Measurements from ENCODE around the gene CCDC141.

Gene CCDC141

DNA sequence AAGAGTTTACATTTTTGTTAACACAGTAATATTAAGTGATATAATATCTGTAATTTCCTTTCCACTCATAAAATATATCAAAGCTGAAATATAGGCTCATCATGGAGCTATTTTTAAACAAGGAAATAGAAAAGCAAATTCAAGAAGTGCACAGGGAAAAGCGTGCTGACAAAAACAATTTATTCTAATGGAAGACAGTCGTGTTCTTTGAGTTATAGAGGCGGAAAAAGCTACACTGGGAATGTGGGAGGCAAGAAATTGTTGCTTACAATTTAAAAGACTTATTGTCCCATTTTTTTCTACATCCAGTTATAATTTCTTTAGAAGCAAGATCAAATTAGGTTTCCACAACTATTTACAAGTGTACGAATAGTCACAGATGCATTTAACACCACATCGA, 239.5 kb downstream of the CCDC141 start:
- no peaks in the 10 kb centered on the region for H3K9me3 ChIP-seq (ENCODE audit: control insufficient read depth, low read length)
- WGBS, 2 experiments (ENCODE audit: insufficient coverage in 2 of 2), result 75 to 85% methylated on average over 1 to 3 of the region's 5 CpGs
- H3K36me3 ChIP-seq (ENCODE audit: control insufficient read depth, insufficient read depth, low read length), result no peaks in the 10 kb centered on the region
- H3K4me1 ChIP-seq (ENCODE audit: control insufficient read depth, insufficient read depth, low read length, poor library complexity, severe bottlenecking), result no peaks in the 10 kb centered on the region
- no peak overlapping the region for H3K4me3 ChIP-seq (ENCODE audit: extremely low read depth, insufficient read depth, low read length, poor library complexity, severe bottlenecking)
- H3K27ac ChIP-seq (ENCODE audit: low read depth, low read length, severe bottlenecking), result no peak overlapping the region

DNA sequence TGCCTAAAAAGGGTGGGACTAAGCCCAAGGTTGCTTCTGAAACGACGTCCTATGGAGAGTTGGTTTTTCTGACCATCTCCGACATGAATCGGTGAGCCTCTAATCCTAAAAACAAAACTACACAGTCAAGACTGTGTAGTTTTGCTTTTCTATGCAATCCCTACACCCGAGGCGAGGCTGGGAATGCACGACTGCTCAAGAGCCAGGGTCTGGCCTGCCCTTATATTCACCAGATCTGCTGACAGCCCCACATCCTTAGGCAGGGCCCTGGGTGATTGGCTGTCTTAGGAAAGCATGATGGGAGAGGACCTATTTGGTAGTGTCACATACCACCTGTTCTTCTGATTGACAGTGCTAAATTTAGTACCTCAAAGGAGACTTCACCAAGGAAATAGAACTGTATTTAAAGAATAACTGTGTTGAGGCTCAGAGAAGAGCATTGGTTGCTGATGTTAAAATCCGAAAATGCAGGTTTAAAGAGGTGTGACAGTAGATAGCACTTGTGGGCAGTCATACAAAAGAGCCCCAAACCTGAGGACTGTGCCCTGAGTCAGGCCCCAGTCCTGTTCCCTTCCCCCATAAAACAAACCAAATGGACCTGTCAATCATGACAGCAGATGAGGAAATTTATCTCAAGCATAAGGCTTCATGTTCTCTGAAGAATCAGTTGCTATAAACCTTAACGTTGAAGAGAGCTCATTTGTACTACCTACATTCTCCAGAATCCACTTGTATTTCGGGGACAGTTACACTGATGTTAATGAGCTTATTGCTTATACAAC, 242.5 kb downstream of the CCDC141 start, which contains the start of gene TTN:
TSS of gene TTN (minus strand) at position 197 of the 782 bp plus-strand sequence. CDS start 2,781 bp downstream, outside the sequence.
- WGBS, 2 experiments (ENCODE audit: insufficient coverage in 2 of 2), result 89 to 93% methylated on average over 4 of the region's 10 CpGs
- Histone ChIP-seq H3K36me3 (ENCODE audit: control insufficient read depth, insufficient read depth, low read length) (no peaks in the 10 kb centered on the region), H3K4me1 (ENCODE audit: control insufficient read depth, insufficient read depth, low read length, poor library complexity, severe bottlenecking) (no peaks in the 10 kb centered on the region), H3K4me3 (ENCODE audit: extremely low read depth, insufficient read depth, low read length, poor library complexity, severe bottlenecking) (no peak within 1 kb of the TSS), H3K27ac (ENCODE audit: low read depth, low read length, severe bottlenecking) (no peak within 1 kb of the TSS), H3K9me3 (ENCODE audit: control insufficient read depth, low read length) (no peaks in the 10 kb centered on the region)

DNA sequence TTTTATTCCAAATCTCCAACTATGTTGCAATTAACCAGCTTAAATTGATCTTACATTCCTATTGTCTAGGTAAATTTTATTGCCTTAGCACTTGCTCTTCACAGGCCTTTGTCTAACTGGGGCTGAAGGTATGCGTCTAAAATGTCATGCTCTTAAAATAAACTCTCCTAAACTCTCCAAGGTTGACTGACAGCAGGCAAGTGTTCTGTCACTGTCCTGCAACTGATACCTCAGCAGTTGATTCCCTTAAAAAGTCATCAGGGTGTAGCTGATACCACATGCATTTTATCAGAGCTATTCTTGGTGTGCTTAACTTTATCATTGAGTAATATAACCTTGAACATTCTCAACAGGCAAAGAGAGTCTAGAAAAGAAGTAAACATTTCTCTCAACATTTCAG, 243.4 kb downstream of the CCDC141 start:
- 100% methylated on average over 1 of the region's 1 CpG for WGBS, 2 experiments (ENCODE audit: insufficient coverage in 2 of 2)
- H3K36me3 ChIP-seq (ENCODE audit: control insufficient read depth, insufficient read depth, low read length), result no peaks in the 10 kb centered on the region
- H3K4me3 ChIP-seq (ENCODE audit: extremely low read depth, insufficient read depth, low read length, poor library complexity, severe bottlenecking), result no peak overlapping the region
- H3K4me1 ChIP-seq (ENCODE audit: control insufficient read depth, insufficient read depth, low read length, poor library complexity, severe bottlenecking), result no peaks in the 10 kb centered on the region
- H3K27ac ChIP-seq (ENCODE audit: low read depth, low read length, severe bottlenecking), result no peak overlapping the region
- H3K9me3 ChIP-seq (ENCODE audit: control insufficient read depth, low read length), result no peaks in the 10 kb centered on the region

DNA sequence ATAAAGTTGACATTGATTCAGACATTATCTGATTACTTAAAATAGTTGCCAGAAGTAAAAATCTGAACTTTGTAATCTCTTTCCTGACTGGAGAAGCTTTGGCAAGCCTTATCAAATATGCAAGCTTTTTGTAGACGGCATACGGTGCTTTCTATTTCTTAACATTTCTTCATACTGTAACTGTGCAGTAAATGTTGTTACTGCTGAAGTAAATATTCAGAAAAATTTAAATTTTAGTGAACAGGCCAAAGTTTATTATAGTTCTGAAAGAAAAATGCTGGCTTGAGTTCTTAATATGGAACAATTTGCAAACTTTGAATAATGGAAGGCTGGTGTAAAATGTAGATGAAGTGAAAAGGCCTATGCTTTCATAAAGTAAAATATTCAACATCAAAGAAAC, 244.5 kb downstream of the CCDC141 start:
- no CpG with 5 or more reads among the region's 2 CpGs for WGBS, 2 experiments (ENCODE audit: insufficient coverage in 2 of 2)

DNA sequence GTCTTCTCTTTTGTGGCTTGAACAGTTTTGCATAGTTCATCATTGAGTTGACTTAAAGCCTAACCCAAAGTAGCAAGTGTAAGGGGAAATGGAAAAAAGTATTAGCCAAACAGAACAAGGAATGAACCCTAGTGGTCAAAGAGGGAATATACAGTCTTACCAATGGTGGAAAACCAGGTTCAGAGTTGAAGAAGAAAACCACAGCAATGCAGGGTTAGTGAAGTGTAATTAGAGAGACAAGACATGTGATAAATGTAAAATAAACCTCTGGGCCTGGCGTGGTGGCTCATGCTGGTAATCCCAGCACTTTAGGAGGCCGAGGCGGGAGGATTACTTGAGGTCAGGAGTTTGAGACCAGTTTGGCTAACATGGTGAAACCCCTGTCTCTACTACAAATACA, 245.1 kb downstream of the CCDC141 start:
- Histone ChIP-seq H3K4me1 (ENCODE audit: control insufficient read depth, insufficient read depth, low read length, poor library complexity, severe bottlenecking) (no peaks in the 10 kb centered on the region), H3K9me3 (ENCODE audit: control insufficient read depth, low read length) (no peaks in the 10 kb centered on the region), H3K27ac (ENCODE audit: low read depth, low read length, severe bottlenecking) (no peak overlapping the region), H3K36me3 (ENCODE audit: control insufficient read depth, insufficient read depth, low read length) (no peaks in the 10 kb centered on the region), H3K4me3 (ENCODE audit: extremely low read depth, insufficient read depth, low read length, poor library complexity, severe bottlenecking) (no peak overlapping the region)
- WGBS, 2 experiments (ENCODE audit: insufficient coverage in 2 of 2), result 40 to 70% methylated on average over 1 to 3 of the region's 3 CpGs

More for the DNA sequence above, 244.5 kb downstream of the CCDC141 start:
- Histone ChIP-seq H3K9me3 (ENCODE audit: control insufficient read depth, low read length) (no peaks in the 10 kb centered on the region), H3K4me3 (ENCODE audit: extremely low read depth, insufficient read depth, low read length, poor library complexity, severe bottlenecking) (no peak overlapping the region), H3K27ac (ENCODE audit: low read depth, low read length, severe bottlenecking) (no peak overlapping the region), H3K4me1 (ENCODE audit: control insufficient read depth, insufficient read depth, low read length, poor library complexity, severe bottlenecking) (no peaks in the 10 kb centered on the region), H3K36me3 (ENCODE audit: control insufficient read depth, insufficient read depth, low read length) (no peaks in the 10 kb centered on the region)

DNA sequence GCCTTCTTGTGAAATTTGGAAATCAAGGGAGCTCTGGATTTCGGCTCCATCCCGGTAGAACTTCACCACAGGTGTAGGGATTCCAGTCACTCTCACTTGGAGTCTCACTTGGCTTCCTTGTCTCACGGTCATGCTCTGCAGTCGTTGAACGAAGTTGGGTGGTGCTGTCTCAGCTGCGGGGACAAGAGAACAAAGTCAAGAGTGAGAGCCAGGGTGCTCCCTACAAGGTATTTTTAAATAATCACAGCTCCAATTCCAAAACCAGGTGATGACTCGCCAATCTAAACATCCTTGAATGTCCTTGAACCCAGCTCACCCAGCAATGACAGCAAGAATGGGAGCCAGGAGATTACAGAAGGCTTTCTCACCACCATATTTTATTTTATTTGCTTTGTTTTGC, 249.4 kb downstream of the CCDC141 start:
- no peak overlapping the region for H3K27ac ChIP-seq (ENCODE audit: low read depth, low read length, severe bottlenecking)
- no peak overlapping the region for H3K4me3 ChIP-seq (ENCODE audit: extremely low read depth, insufficient read depth, low read length, poor library complexity, severe bottlenecking)
- 84 to 96% methylated on average over 6 of the region's 7 CpGs for WGBS, 2 experiments (ENCODE audit: insufficient coverage in 2 of 2)
- no peaks in the 10 kb centered on the region for H3K4me1 ChIP-seq (ENCODE audit: control insufficient read depth, insufficient read depth, low read length, poor library complexity, severe bottlenecking)
- no peaks in the 10 kb centered on the region for H3K9me3 ChIP-seq (ENCODE audit: control insufficient read depth, low read length)
- no peaks in the 10 kb centered on the region for H3K36me3 ChIP-seq (ENCODE audit: control insufficient read depth, insufficient read depth, low read length)

DNA sequence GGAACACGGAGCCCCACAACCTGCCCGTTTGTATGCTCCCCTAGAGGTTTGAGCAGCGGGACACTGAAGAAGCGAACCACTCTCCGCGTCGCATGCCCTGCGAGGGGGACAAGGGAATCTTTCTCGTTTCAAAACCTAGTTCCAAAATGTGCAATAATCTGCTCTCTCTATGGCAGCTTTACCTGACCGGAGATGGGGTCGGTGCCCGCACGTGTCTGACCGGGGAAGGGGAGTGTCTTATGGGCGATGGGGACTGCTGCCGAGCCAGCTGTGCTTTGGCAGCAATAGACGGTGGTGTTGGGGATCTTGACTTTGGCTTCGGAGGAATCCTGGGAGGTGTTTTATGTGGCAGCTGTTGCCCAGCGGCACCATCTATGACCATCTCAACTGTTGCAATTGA, 250.6 kb downstream of the CCDC141 start:
- H3K9me3 ChIP-seq (ENCODE audit: control insufficient read depth, low read length), result no peaks in the 10 kb centered on the region
- H3K4me3 ChIP-seq (ENCODE audit: extremely low read depth, insufficient read depth, low read length, poor library complexity, severe bottlenecking), result no peak overlapping the region
- H3K36me3 ChIP-seq (ENCODE audit: control insufficient read depth, insufficient read depth, low read length), result no peaks in the 10 kb centered on the region
- WGBS, 2 experiments (ENCODE audit: insufficient coverage in 2 of 2), result 94 to 97% methylated on average over 15 to 18 of the region's 19 CpGs
- no peaks in the 10 kb centered on the region for H3K4me1 ChIP-seq (ENCODE audit: control insufficient read depth, insufficient read depth, low read length, poor library complexity, severe bottlenecking)
- no peak overlapping the region for H3K27ac ChIP-seq (ENCODE audit: low read depth, low read length, severe bottlenecking)

DNA sequence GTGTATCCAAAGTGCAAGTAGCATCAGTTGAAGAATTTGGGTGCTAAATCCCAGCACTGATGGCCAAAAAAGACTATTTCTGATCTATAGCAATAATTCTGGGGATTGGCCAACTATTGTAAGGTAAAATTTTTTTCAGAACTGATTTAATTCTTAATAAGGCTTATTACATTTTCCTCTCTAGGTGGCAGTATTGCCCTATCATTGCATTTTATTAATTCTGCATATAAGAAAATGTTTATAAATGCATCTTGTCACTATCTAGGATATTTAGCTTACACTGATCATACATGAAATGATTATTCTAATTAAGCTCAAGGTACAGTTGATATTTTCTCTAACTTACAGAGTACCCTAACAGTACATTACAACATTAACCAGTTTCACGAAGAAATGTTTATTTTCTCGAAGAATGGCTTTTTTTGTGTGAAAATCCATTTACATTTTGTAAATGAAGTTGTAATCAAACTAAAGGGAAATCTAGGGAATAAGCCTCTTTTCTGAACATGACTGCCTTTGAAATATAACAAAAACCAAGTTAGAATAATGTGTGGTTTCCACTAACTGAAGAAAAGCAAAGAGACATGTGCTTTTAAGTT, 253.8 kb downstream of the CCDC141 start:
- WGBS, 2 experiments (ENCODE audit: insufficient coverage in 2 of 2), result no CpG with 5 or more reads among the region's 2 CpGs
- no peaks in the 10 kb centered on the region for H3K4me1 ChIP-seq (ENCODE audit: control insufficient read depth, insufficient read depth, low read length, poor library complexity, severe bottlenecking)
- H3K9me3 ChIP-seq (ENCODE audit: control insufficient read depth, low read length), result no peaks in the 10 kb centered on the region
- no peak overlapping the region for H3K27ac ChIP-seq (ENCODE audit: low read depth, low read length, severe bottlenecking)
- H3K36me3 ChIP-seq (ENCODE audit: control insufficient read depth, insufficient read depth, low read length), result no peaks in the 10 kb centered on the region
- H3K4me3 ChIP-seq (ENCODE audit: extremely low read depth, insufficient read depth, low read length, poor library complexity, severe bottlenecking), result no peak overlapping the region

DNA sequence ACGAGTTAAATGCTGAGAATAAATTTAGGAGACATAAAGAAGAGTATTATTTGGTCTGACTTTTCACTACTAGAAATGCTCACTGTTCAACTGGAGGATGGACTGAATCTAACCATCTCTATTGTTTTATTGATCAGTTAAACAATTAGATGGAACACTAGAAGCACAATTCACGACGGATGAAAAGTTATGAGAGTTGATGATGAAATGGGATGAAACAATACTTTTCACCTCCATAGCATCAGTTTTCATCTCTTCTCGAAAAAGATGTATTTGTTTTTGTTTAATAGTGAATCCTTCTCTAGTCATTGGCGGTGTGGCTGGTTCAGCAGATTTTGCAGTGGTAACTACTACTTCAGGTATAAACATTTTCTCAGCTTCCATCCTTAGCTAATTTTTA, 262.0 kb downstream of the CCDC141 start:
- no peak overlapping the region for H3K27ac ChIP-seq (ENCODE audit: low read depth, low read length, severe bottlenecking)
- H3K4me3 ChIP-seq (ENCODE audit: extremely low read depth, insufficient read depth, low read length, poor library complexity, severe bottlenecking), result no peak overlapping the region
- H3K9me3 ChIP-seq (ENCODE audit: control insufficient read depth, low read length), result no peaks in the 10 kb centered on the region
- no peaks in the 10 kb centered on the region for H3K36me3 ChIP-seq (ENCODE audit: control insufficient read depth, insufficient read depth, low read length)
- no peaks in the 10 kb centered on the region for H3K4me1 ChIP-seq (ENCODE audit: control insufficient read depth, insufficient read depth, low read length, poor library complexity, severe bottlenecking)
- no CpG with 5 or more reads among the region's 5 CpGs for WGBS, 2 experiments (ENCODE audit: insufficient coverage in 2 of 2)

DNA sequence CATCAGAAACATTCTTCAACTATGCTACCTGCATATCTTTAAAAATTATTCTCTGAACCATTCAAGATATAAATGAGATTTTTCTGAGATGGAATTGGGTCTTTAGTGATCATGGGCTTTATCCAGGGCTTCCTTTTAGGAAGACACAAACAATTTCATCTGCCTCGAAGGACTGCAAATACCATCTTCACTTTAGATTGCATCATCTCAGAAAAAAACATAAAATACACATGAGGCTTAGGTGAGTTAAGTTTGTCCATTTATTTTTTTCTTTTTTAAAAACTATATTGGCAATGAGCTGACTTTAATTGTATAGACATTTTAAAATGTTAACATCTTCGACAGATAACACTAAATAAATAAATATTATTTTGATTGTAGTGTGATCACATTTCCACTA, 262.8 kb downstream of the CCDC141 start:
- H3K9me3 ChIP-seq (ENCODE audit: control insufficient read depth, low read length), result no peaks in the 10 kb centered on the region
- H3K27ac ChIP-seq (ENCODE audit: low read depth, low read length, severe bottlenecking), result no peak overlapping the region
- no peak overlapping the region for H3K4me3 ChIP-seq (ENCODE audit: extremely low read depth, insufficient read depth, low read length, poor library complexity, severe bottlenecking)
- H3K4me1 ChIP-seq (ENCODE audit: control insufficient read depth, insufficient read depth, low read length, poor library complexity, severe bottlenecking), result no peaks in the 10 kb centered on the region
- no peaks in the 10 kb centered on the region for H3K36me3 ChIP-seq (ENCODE audit: control insufficient read depth, insufficient read depth, low read length)
- no CpG with 5 or more reads among the region's 2 CpGs for WGBS, 2 experiments (ENCODE audit: insufficient coverage in 2 of 2)

DNA sequence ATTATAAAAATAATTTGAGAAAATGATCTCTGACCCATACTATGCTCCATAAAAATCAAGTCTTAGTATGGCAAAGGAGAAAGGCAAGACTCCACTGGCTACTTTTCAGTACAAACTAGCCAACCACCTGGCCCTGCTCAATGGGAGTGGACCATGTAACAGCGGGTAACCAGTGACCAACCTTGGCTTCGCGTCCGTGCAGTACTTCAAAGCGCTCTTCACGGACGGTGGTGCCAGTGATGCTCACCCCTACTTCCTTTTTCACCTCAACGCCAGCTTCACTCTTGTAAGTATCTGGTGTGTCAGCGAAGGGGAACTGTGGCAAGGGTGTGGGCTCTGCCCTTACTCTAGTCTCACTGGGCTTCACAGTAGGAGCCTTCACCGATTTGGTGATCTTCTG, 266.0 kb downstream of the CCDC141 start:
- H3K36me3 ChIP-seq (ENCODE audit: control insufficient read depth, insufficient read depth, low read length), result no peaks in the 10 kb centered on the region
- no peak overlapping the region for H3K27ac ChIP-seq (ENCODE audit: low read depth, low read length, severe bottlenecking)
- WGBS, 2 experiments (ENCODE audit: insufficient coverage in 2 of 2), result 92 to 95% methylated on average over 7 to 10 of the region's 10 CpGs
- H3K4me1 ChIP-seq (ENCODE audit: control insufficient read depth, insufficient read depth, low read length, poor library complexity, severe bottlenecking), result no peaks in the 10 kb centered on the region
- H3K9me3 ChIP-seq (ENCODE audit: control insufficient read depth, low read length), result no peaks in the 10 kb centered on the region
- H3K4me3 ChIP-seq (ENCODE audit: extremely low read depth, insufficient read depth, low read length, poor library complexity, severe bottlenecking), result no peak overlapping the region

Data from mesodermal cell (in vitro differentiated cells).